GM19240 (cell line): ENCODE data around the gene DCLRE1A.
"Not testable (repeated sequence)": the region's sequence is repeated elsewhere in the genome, so short reads cannot be mapped to it uniquely, and the experiment has no call there.

Source experiments
- DNase-seq: peaks from one replicate; pipeline ENCODE4 v3.0.0; 2011; ENCODE audit warnings: low spot score; ENCODE audit not compliant: insufficient read length

The DCLRE1A gene

DNA sequence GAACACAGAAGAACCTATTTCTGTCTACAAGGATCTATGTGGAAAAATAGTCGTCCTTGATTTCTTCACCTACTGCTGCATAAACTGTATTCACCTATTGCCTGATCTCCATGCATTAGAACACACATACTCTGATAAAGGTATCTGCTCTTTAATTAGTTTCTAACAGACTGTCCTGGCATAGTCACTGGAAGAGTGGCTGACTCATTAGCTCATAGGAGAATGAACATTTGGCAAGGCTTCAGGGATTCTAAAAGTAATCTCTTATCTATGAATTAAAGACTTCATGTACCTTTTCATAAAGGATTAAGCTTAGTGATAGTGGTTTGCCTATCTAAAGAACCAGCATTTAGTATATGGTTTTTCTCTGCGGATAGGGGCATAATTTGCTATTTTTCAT, 4.7 kb upstream of the DCLRE1A start:
- no peak for DNase-seq

DNA sequence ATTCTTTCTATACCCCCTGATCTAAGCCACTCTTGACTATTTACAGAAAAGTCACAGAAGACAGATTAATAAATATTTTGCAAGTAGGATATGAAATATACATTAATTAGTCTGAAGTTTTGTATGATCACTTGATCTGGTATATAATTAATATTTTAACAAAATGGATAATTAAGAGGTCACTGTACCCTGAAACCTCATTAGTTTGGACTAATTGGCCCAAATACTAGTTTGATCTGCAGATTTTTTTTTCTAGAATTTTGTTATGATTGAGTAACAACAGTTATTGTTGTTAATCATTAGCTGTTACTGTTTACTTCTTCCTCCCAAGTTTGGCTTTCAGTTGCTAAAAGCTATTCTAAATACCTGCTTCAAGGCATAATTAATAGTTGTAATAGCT, 3.3 kb upstream of the DCLRE1A start:
- no peak for DNase-seq

- DNase-seq, result no peak
Observed at GRCh38 chr10:113856563-113856962, 2.7 kb upstream of the DCLRE1A start.

DNA sequence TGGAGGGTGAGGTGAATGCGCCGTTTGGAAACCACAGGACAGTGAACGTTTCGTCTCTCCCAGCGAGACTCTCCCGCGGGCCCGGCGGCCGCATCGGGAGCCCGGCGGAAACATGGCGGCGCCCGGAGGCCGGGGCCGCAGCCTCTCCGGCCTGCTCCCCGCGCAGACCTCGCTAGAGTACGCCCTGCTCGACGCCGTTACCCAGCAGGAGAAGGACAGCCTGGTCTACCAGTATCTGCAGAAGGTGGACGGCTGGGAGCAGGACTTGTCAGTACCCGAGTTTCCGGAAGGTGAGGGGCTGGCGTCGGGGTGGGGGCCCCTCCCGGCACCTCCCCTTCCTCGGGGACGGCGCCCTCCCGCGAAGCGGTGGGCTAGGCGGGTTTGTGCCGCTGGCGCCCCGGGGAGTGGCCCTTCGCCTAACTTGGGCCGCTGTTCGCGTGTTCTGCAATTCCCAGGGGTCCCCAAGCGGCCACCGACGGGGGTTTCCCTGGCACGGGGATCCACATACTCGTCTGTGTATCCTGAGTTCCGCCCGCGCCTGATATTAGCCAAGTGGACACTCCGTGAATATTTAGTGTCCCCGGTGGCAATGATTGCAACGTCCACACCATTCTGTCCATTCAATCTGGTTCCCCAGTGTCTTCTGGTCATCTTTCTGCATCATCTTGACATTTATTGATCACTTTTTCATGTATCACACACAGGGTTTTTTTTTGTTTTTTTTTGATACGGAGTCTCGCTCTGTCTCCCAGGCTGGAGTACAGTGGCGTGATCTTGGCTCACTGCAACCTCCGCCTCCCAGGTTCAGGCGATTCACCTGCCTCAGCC, 1.1 kb upstream of the DCLRE1A start:
- no peak for DNase-seq

GRCh38 chr10:113853578-113854012, 287 bp downstream of the DCLRE1A start:
- no peak for DNase-seq

DNA sequence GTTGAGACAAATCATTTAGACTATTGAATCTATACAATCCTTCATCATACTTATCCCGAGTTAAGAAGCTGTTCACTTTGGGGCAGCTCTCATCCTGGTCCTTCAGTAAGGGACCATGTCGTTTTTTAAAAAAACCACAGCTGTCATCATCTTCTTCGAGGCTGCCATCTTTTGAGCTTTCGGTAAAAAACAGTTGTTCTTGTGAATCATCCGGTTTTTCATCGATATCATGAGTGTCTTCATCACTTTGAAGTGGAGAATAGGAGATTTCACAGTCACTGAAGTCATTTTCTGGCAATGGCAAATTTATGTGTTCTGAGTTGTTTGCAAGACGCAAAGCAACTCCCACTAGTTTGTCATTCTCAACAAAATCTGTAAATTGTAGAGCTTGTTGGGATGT, 3.9 kb downstream of the DCLRE1A start:
- no peak for DNase-seq

DNA sequence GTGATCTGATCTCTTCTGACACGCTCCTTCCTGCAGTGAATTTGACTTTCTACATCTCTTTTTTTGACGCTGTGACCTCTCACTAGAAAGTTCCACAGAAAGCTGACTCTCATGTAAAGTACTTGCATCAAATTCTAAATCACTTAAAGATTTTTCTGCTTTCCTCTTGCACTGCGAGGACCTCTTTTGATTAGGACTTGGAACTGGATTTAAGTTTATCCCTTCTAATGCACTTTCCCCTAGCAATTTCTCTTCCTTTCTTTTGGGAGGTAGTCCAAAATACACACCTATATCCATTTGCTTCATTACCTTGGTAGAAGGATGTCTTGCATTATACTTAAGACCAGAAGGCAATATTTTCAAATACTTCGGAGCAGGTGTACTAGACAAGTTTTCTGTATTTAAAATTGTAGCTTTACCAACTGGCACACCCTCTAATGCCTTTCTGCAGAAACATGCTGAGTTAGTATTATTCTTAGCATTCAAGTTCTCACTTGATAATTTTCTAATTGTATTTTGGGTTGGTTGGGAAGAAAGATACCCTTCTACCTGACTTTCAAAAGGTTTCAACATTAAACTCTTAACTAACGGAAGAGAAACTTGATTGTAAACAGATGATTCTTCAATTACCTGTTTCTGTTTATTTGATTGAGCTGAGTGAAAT, 4.6 kb downstream of the DCLRE1A start:
- DNase-seq, result no peak

DNA sequence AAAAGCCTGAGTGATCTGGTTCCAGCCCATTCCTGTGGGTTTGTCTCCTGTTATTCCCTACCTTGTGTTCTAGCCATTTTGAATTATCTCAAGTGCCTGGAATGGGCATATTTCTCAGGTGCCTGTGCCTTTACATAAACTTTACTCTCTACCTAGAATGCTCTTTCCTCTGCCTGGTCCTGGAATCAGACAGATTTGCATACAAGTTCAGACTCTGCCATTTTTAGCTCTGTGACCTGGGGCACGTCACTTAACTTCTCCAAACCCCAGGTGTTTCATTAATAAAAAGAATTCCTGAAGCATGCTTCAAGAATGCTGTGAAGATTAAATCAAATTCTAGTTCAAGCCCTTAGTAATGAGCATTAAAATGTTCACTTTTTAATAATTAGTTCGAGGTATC, 7.8 kb downstream of the DCLRE1A start:
- no peak for DNase-seq

DNA sequence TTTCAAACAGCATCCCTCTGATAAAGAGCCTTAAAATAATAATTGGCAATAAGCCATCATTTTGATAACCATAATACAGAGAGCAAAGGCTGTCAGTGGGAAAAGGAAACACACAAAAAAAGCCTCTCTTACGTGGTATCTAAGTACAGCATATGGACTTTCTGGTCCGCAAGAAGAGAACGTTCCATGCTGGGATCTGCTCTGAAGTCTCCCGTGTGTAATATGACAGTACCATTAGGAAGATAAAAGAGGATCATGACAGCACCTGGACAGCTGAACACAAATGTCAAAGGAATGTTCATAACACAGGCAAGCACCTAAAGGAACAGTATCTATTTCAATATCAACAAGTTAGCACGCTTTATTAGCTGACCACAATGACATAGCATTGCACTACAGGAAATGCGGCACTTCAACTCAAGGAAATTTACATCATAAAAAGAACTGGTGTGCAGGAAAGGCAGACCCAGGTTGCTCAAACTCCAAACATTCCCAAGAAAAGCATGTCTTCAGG, 9.9 kb downstream of the DCLRE1A start:
- no peak for DNase-seq

DNA sequence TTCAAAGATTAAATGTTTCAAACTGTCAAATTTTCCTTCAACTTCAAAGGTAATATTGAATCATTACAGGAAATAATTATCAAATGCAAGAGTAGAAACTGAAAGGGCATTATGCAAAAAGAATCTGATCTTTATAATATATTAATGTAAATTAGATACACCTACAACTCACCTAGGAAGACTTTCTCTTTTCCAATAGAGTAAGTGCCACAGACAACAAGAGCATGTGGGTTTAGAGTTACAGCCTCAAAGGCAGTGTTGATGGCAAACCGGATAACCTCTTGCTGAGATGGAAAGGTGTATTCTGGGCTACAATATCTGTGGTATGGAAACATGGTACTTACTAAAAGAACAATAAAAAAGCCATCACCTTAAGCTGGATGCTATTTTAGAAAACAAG, 11.7 kb downstream of the DCLRE1A start:
- DNase-seq, result no peak

DNA sequence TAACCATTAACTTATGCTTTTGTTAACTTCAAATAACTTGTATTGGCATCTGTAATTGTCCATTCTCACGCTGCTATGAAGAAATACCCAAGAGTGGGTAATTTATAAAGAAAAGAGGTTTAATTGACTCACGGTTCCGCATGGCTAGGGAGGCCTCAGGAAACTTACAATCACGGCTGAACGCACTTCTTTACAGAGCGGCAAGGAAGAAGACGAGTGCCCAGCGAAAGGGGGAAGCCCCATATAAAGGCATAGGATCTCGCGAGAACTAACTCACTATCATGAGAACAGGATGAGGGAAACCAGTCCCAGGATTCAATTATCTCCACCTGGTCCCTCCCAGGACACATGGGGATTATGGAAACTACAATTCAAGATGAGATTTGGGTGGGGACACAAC, 25.3 kb downstream of the DCLRE1A start:
- not testable (repeated sequence) for DNase-seq

- no peak for DNase-seq
Observed at GRCh38 chr10:113825791-113826190, 28.1 kb downstream of the DCLRE1A start.

GRCh38 chr10:113823389-113823788, 30.5 kb downstream of the DCLRE1A start:
- DNase-seq, result no peak

- DNase-seq, result no peak
Observed at GRCh38 chr10:113822174-113822573, 31.7 kb downstream of the DCLRE1A start.

GRCh38 chr10:113821306-113821705, 32.6 kb downstream of the DCLRE1A start:
- not testable (repeated sequence) for DNase-seq

GRCh38 chr10:113820507-113820906, 33.4 kb downstream of the DCLRE1A start:
- no peak for DNase-seq

DNA sequence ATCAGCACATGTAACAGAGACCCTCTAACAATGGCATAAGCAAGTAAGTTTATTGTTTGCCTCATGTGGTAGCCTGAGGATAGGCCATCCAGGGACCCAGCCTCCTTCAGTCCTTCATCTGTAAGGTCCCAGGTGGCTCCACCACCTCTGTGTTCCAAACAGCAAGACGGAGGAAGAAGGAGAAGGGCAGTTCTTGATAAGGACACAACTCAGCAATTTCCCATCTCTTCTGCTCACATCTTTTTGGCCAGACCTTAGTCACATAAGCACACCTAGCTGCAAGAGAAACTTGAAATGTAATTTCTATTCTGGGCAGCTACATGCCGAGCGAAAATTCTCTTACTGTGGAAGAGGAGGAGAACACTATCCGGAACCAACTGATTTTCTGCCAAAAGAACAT, 33.9 kb downstream of the DCLRE1A start:
- no peak for DNase-seq

DNA sequence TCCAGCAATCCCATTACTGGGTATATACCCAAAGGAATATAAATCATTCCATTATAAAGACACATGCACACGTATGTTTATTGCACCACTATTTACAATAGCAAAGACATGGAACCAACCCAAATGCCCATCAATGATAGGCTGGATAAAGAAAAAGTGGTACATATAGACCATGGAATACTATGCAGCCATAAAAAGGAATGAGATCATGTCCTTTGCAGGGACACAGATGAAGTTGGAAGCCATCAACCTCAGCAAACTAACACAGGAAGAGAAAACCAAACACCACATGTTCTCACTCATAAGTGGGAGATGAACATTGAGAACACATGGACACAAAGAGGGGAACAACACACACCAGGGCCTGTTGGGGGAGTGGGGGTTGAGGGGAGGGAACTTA, 39.2 kb downstream of the DCLRE1A start:
- not testable (repeated sequence) for DNase-seq

DNA sequence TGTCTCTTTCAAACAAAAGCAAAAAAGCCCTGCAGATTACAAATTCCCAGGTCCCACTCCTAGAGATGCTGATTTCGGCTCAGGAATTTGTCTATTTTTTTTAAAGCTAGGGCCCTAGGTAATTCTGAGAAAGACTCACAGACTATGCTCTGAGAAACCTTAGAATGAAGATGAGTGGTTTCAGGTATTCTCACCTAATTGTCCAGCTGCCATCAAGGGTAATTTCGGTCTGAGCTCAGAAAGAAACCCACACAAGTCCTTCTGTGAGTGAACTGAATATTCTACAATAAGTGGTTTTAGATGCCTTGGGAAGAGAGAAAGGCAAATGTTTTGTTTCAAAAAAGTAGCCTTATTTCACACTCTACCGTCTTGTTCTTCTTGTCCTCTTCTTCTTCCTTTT, 45.7 kb downstream of the DCLRE1A start:
- no peak for DNase-seq

DNA sequence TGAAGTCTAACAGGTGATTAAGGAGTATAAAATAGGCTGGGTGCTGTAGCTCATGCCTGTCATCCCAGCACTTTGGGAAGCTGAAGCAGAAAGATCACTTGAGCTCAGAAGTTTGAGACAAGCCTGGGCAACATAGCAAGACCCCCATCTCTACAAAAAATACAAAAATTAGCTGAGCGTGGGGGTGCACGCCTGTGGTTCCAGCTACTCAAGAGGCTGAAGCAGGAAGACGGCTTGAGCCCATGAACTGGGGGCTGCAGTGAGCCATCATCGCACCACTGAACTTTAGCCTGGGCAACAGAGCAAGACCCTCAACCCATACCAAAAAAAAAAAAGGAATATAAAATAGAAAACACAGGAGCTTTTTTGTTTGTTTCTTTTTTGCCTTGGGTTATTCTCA, 47.4 kb downstream of the DCLRE1A start:
- DNase-seq, result no peak

DNA sequence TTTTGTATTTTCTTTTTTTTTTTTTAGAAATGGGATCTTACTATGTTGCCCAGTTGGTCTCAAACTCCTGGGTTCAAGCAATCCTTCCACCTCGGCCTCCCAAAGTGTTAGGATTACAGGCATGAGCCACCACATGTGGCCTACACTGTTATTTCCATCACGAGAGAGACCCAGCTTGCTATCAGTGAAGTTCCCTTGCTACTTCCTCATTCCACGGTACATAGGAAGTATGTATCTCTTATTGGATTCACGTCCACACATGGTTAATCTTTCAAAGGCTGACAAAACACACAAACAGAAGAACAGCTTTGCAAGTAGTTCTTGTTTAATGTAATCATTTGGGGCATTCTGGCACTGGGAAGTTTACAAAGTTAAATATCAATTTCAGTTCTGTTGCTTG, 50.9 kb downstream of the DCLRE1A start:
- no peak for DNase-seq

GRCh38 chr10:113801569-113801968, 52.3 kb downstream of the DCLRE1A start:
- no peak for DNase-seq

GRCh38 chr10:113791691-113792090, 62.2 kb downstream of the DCLRE1A start:
- DNase-seq, result no peak
